22Rv1 (cell line): ENCODE measurements around the gene VPS50.

Experiments
- ZFX ChIP-seq: fragments of 450-650 bp; IDR thresholded peaks from 2 replicates; pipeline ENCODE4 v1.6.1; 2017; ENCODE audit warnings: antibody characterized with exemption, borderline replicate concordance
- TF ChIP-seq, protein P1 (sequence below): fragments of 450-650 bp; IDR thresholded peaks from 2 replicates; pipeline ENCODE4 v1.5.1; 2017; ENCODE audit warnings: mild to moderate bottlenecking

DNA sequence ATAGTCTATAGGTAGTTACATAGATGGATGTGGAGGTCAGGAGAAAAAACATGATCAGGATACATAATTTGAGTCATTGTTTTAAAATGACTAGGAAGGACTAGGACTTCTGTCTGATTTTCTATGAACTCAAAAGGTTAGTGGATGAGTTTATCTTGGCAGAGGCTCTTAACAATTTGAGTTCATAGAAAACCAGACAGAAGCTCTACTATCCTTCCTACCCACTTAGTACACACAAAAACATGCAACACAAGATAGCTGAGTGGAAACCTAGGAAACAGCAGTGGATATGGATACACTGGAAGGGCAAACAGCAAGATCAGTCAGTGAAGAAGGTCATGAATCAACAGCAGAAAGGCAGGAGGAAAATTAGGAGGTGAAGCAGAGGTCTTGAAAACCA is 84.6 kb downstream of the VPS50 start:
- TF ChIP-seq, protein P1, sequence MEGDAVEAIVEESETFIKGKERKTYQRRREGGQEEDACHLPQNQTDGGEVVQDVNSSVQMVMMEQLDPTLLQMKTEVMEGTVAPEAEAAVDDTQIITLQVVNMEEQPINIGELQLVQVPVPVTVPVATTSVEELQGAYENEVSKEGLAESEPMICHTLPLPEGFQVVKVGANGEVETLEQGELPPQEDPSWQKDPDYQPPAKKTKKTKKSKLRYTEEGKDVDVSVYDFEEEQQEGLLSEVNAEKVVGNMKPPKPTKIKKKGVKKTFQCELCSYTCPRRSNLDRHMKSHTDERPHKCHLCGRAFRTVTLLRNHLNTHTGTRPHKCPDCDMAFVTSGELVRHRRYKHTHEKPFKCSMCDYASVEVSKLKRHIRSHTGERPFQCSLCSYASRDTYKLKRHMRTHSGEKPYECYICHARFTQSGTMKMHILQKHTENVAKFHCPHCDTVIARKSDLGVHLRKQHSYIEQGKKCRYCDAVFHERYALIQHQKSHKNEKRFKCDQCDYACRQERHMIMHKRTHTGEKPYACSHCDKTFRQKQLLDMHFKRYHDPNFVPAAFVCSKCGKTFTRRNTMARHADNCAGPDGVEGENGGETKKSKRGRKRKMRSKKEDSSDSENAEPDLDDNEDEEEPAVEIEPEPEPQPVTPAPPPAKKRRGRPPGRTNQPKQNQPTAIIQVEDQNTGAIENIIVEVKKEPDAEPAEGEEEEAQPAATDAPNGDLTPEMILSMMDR = no peak
- no peak for TF ChIP-seq ZFX
